GM13977 (cell line): ENCODE data around the gene TMEM115.

Experiments
- DNase-seq: peaks from one replicate; pipeline ENCODE4 v3.0.0; 2012; ENCODE audit warnings: low spot score
- CTCF ChIP-seq: IDR thresholded peaks from 2 replicates; pipeline ENCODE4 v1.5.1; 2012; ENCODE audit warnings: mild to moderate bottlenecking, control low read depth; ENCODE audit not compliant: insufficient read depth; ENCODE audit errors: extremely low read depth, missing control alignments
- in situ Hi-C: fragments of 300-500 bp; cut with MboI; formaldehyde crosslinking; loops from one replicate; pipeline ENCODE4 v1.12.0; 2022; ENCODE audit warnings: low sequenced_read_pairs, low pct_unique_long_range_greater_than_20kb, mixed read lengths, inconsistent platforms; ENCODE audit not compliant: unreplicated experiment

Gene TMEM115

GRCh38 chr3:50353245-50354004 is 5.9 kb downstream of the TMEM115 start:
- in situ Hi-C loops, result no loop called here
- no peak for TF ChIP-seq CTCF
- no peak for DNase-seq

DNA sequence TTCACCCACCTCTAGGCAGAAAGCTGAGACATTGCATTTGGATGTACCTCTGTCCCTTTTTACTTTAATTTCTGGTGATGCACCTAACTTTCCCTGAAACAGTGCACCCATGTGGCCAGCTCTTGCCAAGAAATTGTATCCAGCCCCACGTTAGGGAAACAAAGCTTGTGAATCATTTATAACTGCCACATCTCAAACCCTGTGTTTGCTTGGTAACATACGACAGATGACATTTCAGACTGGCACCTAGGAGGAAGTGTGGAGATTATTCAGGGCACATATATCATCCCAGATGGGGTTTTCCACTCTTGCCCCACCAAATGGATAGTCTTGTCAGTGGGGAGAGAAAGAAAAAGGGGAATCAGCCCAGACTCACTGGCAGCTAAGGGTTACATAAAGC is 6.5 kb downstream of the TMEM115 start:
- TF ChIP-seq CTCF, result peak; percentile 24
- in situ Hi-C loops, result no loop called here
- no peak for DNase-seq

GRCh38 chr3:50351323-50351697 is 8.0 kb downstream of the TMEM115 start:
- no peak for TF ChIP-seq CTCF
- in situ Hi-C loops, result no loop called here
- no peak for DNase-seq

- TF ChIP-seq CTCF, result no peak
- in situ Hi-C loops, result no loop called here
- DNase-seq, result peak; percentile 96
Observed at GRCh38 chr3:50350527-50351322, 8.6 kb downstream of the TMEM115 start, which contains the start of the genes CYB561D2 and NPRL2. CYB561D2 (plus strand) TSS chr3:50350862; CDS start chr3:50351434, 572 bp downstream. NPRL2 (minus strand) TSS chr3:50350775; CDS start chr3:50350652, 123 bp downstream.

DNA sequence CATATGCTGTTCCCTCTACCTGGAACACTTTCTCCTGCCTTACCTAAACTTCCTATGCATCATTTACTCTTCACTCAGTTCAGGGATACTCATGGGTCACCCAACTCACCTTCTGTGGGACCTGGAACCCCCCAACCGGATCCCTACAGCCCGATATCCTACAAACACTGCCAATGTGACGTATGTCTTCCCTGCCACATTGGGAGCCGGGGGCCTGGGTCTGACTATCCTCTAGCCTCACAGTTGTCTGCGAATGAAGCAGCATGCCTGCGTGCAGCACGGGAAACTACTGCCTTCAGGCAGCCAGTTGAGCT is 9.2 kb downstream of the TMEM115 start:
- no peak for DNase-seq
- in situ Hi-C loops, result no loop called here
- no peak for TF ChIP-seq CTCF

- peak; percentile 75 for DNase-seq
- in situ Hi-C loops, result loop anchor here (10.0 kb wide), 1 partner anchor 208 kb away; no protein-coding TSS in a partner anchor
- TF ChIP-seq CTCF, result peak; percentile 59
Observed at GRCh38 chr3:50347187-50347813, 12.0 kb downstream of the TMEM115 start.
